SK-N-SH (cell line): Measurements from ENCODE around the gene SPAG9. TPM values are rescaled to one million over a fixed set of nuclear protein-coding genes. Genes with fewer than 3 reads are reported as not detected.
A peak's percentile ranks its signal among the peaks of the same experiment; 100 is the strongest.
"Not testable (repeated sequence)": the region's sequence is repeated elsewhere in the genome, so short reads cannot be mapped to it uniquely, and the experiment has no call there.

ENCODE experiments used
- CTCF ChIA-PET: fragments of 300-600, 350-600 bp; formaldehyde crosslinking; extraction: SDS; loops from one replicate; lab custom pipeline; 2021; lab: Yijun Ruan, JAX
- POLR2A ChIA-PET: fragments of 350-600 bp; sonication (Branson Sonifier 250); formaldehyde crosslinking; extraction: SDS; loops from one replicate; lab custom pipeline; 2020; ENCODE audit warnings: antibody characterized with exemption, inconsistent platforms; lab: Yijun Ruan, JAX
- DNase-seq: peaks from one replicate; pipeline ENCODE4 v3.0.0; 2012
- H2AFZ ChIP-seq: fragments of 200-600 bp; sonication (generic); 2 replicates; pipeline ENCODE4 v1.8.1; 2016; ENCODE audit warnings: antibody characterized with exemption, mild to moderate bottlenecking, low read depth
- H3F3A ChIP-seq: fragments of 200-600 bp; sonication (generic); replicated peaks from 2 replicates; pipeline ENCODE3; 2016; ENCODE audit warnings: antibody characterized with exemption, mild to moderate bottlenecking; ENCODE audit not compliant: insufficient read depth
- H3K27ac ChIP-seq, 2 experiments: fragments of 200-500 bp in 1 of 2; fragments of 200-600 bp in 1 of 2; sonication (Bioruptor generic) in 1 of 2; sonication (generic), shearing (Covaris generic) in 1 of 2; 2 replicates each; pipeline versions ENCODE4 v1.5.1 to v1.6.1; 2014 to 2016; ENCODE audit warnings: low read depth in 2 of 2, inconsistent platforms in 1 of 2, low read length in 1 of 2, mild to moderate bottlenecking in 1 of 2, mixed read lengths in 1 of 2
- H3K27me3 ChIP-seq: fragments of 200-600 bp; sonication (generic), shearing (Covaris generic); 2 replicates; pipeline ENCODE4 v1.6.1; 2016; ENCODE audit warnings: mixed run types; ENCODE audit not compliant: insufficient read depth
- H3K36me3 ChIP-seq, 2 experiments: fragments of 200-500 bp in 1 of 2; fragments of 200-600 bp in 1 of 2; sonication (Bioruptor generic) in 1 of 2; sonication (generic) in 1 of 2; replicated peaks in 1 of 2; 2 replicates each; pipeline versions ENCODE3 to v1.5.1; 2014 to 2016; ENCODE audit warnings: low read length in 1 of 2, mild to moderate bottlenecking in 1 of 2; ENCODE audit not compliant: insufficient read depth in 2 of 2, control insufficient read depth in 1 of 2
- H3K4me1 ChIP-seq, 2 experiments: fragments of 200-500 bp in 1 of 2; fragments of 200-600 bp in 1 of 2; sonication (Bioruptor generic) in 1 of 2; sonication (generic), shearing (Covaris generic) in 1 of 2; 2 replicates each; pipeline versions ENCODE4 v1.5.1 to v1.6.1; 2014 to 2016; ENCODE audit warnings: low read depth in 1 of 2, low read length in 1 of 2, mixed run types in 1 of 2; ENCODE audit not compliant: insufficient read depth in 2 of 2, control insufficient read depth in 1 of 2
- H3K4me2 ChIP-seq: fragments of 200-600 bp; sonication (generic), shearing (Covaris generic); 2 replicates; pipeline ENCODE4 v1.6.1; 2017; ENCODE audit warnings: mixed run types
- H3K4me3 ChIP-seq, 2 experiments: fragments of 200-500 bp in 1 of 2; fragments of 200-600 bp in 1 of 2; sonication (Bioruptor generic) in 1 of 2; sonication (generic), shearing (Covaris generic) in 1 of 2; 2 replicates each; pipeline versions ENCODE4 v1.5.1 to v1.8.1; 2014 to 2016; ENCODE audit warnings: low read depth in 2 of 2, inconsistent platforms in 1 of 2, low read length in 1 of 2, mild to moderate bottlenecking in 1 of 2, mixed read lengths in 1 of 2, moderate library complexity in 1 of 2
- H3K79me2 ChIP-seq: fragments of 200-600 bp; sonication (generic); 2 replicates; pipeline ENCODE4 v1.8.1; 2017; ENCODE audit warnings: mild to moderate bottlenecking; ENCODE audit not compliant: insufficient read depth
- H3K9ac ChIP-seq: fragments of 200-600 bp; sonication (generic); 2 replicates; pipeline ENCODE4 v1.6.1; 2017; ENCODE audit warnings: mixed run types
- H3K9me2 ChIP-seq: fragments of 200-600 bp; sonication (generic); 2 replicates; pipeline ENCODE4 v1.6.1; 2017; ENCODE audit warnings: mixed run types
- H3K9me3 ChIP-seq: fragments of 200-600 bp; sonication (generic); 2 replicates; pipeline ENCODE4 v1.6.1; 2017; ENCODE audit warnings: mixed run types, mild to moderate bottlenecking, moderate library complexity
- H4K20me1 ChIP-seq: fragments of 200-600 bp; sonication (generic); 2 replicates; pipeline ENCODE4 v1.6.1; 2017; ENCODE audit warnings: mild to moderate bottlenecking, mixed run types; ENCODE audit not compliant: insufficient read depth
- CHD2 ChIP-seq: fragments of 150-350 bp; IDR thresholded peaks from 2 replicates; pipeline ENCODE4 v1.6.1; 2018; ENCODE audit warnings: low read length; ENCODE audit not compliant: partially characterized antibody
- EP300 ChIP-seq, 2 experiments: IDR thresholded peaks; 2 replicates each; pipeline versions ENCODE4 v1.4.0 to v1.6.1; 2012; ENCODE audit warnings: borderline replicate concordance in 1 of 2, low read depth in 1 of 2, low read length in 1 of 2
- GABPA ChIP-seq: IDR thresholded peaks from 2 replicates; pipeline ENCODE4 v1.4.0; 2012; ENCODE audit warnings: low read depth, mild to moderate bottlenecking
- JUND ChIP-seq: IDR thresholded peaks from 2 replicates; pipeline ENCODE4 v1.4.0; 2012
- NRF1 ChIP-seq: IDR thresholded peaks from 2 replicates; pipeline ENCODE4 v1.6.1; 2012; ENCODE audit warnings: low read depth, mild to moderate bottlenecking, low read length
- RAD21 ChIP-seq: IDR thresholded peaks from 2 replicates; pipeline ENCODE4 v1.6.1; 2012; ENCODE audit warnings: mild to moderate bottlenecking, low read length
- RCOR1 ChIP-seq: fragments of 150-350 bp; IDR thresholded peaks from 2 replicates; pipeline ENCODE4 v1.6.1; 2017; ENCODE audit warnings: antibody characterized with exemption, low read length
- RXRA ChIP-seq: IDR thresholded peaks from 2 replicates; pipeline ENCODE4 v1.4.0; 2012; ENCODE audit warnings: low read depth, mild to moderate bottlenecking, borderline replicate concordance
- TCF12 ChIP-seq: IDR thresholded peaks from 2 replicates; pipeline ENCODE4 v1.4.0; 2012
- USF2 ChIP-seq: fragments of 150-350 bp; IDR thresholded peaks from 2 replicates; pipeline ENCODE4 v1.6.1; 2017; ENCODE audit warnings: antibody characterized with exemption, low read length, low read depth, borderline replicate concordance
- YY1 ChIP-seq: IDR thresholded peaks from 2 replicates; pipeline ENCODE4 v1.4.0; 2012; ENCODE audit warnings: low read depth, mild to moderate bottlenecking
- WGBS: methylation state at CpG from one replicate; pipeline ENCODE4 v1.1.6; 2017; ENCODE audit warnings: low lambda C conversion rate; 5-methylcytosine and 5-hydroxymethylcytosine counted together
- polyA plus RNA-seq, 3 experiments: library from polyadenylated mRNA; depleted of rRNA; stranded (reverse); fragments of >200 nt; gene quantifications; 2 replicates each; pipeline ENCODE4 v1.2.3, GENCODE V29; 2012
- TF ChIP-seq, protein P1 (sequence below): IDR thresholded peaks from 2 replicates; pipeline ENCODE4 v1.4.0; 2012; ENCODE audit warnings: low read depth, borderline replicate concordance
- TF ChIP-seq, protein P2 (sequence below): IDR thresholded peaks from 2 replicates; pipeline ENCODE4 v1.4.0; 2012; ENCODE audit warnings: low read depth, borderline replicate concordance
- TF ChIP-seq, protein P3 (sequence below): IDR thresholded peaks from 2 replicates; pipeline ENCODE4 v1.4.0; 2012; ENCODE audit warnings: low read depth

Gene SPAG9
- polyA plus RNA-seq, 1 of the 3 experiments (the other 2 are of a cell fraction), result 32.1 TPM

- peak; percentile 78 for DNase-seq
- H3K4me2 ChIP-seq, result peak overlapping the region; percentile 70; the same call in 1 of the 2 replicates
- H4K20me1 ChIP-seq, result no peaks in the 10 kb centered on the region
- H3K27me3 ChIP-seq, result no peaks in the 10 kb centered on the region
- peak overlapping the region; percentile 25 to 85; a peak in 3 of 4 replicates for H3K27ac ChIP-seq
- POLR2A ChIA-PET, result interaction anchor here (1.0 to 15.4 kb wide), 5 partner anchors 9 to 80 kb away, joined by 3 to 609 read pairs (median 15); partner anchors contain the start of gene TOB1
- peak overlapping the region; percentile 55; the same call in 1 of the 2 replicates for H3K9ac ChIP-seq
- H3F3A ChIP-seq, result no peaks in the 10 kb centered on the region
- H3K9me2 ChIP-seq, result no peaks in the 10 kb centered on the region
- H3K9me3 ChIP-seq, result no peaks in the 10 kb centered on the region
- no peaks in the 10 kb centered on the region for H3K79me2 ChIP-seq
- H2AFZ ChIP-seq, result peak overlapping the region; percentile 66
- WGBS, result 55% methylated on average over 8 of the region's 8 CpGs
- no peaks in the 10 kb centered on the region for H3K36me3 ChIP-seq
- CTCF ChIA-PET, result interaction anchor here (0.9 to 16.9 kb wide), 5 partner anchors 12 to 210 kb away, joined by 3 to 820 read pairs (median 4); partner anchors contain the start of genes NME1 and TOB1
- H3K4me3 ChIP-seq, result no peak overlapping the region
- peak; percentile 16; the same call in 1 of the 2 replicates for TF ChIP-seq TCF12
- TF ChIP-seq EP300 (IDR thresholded peaks at IDR 0.05; ENCODE audit: borderline replicate concordance in 1 of 2, low read depth in 1 of 2, low read length in 1 of 2), result peak in 1 of 2 experiments; percentile 54; a peak in 2 of 4 replicates
- TF ChIP-seq RAD21, result peak; percentile 36
- TF ChIP-seq, protein P1, sequence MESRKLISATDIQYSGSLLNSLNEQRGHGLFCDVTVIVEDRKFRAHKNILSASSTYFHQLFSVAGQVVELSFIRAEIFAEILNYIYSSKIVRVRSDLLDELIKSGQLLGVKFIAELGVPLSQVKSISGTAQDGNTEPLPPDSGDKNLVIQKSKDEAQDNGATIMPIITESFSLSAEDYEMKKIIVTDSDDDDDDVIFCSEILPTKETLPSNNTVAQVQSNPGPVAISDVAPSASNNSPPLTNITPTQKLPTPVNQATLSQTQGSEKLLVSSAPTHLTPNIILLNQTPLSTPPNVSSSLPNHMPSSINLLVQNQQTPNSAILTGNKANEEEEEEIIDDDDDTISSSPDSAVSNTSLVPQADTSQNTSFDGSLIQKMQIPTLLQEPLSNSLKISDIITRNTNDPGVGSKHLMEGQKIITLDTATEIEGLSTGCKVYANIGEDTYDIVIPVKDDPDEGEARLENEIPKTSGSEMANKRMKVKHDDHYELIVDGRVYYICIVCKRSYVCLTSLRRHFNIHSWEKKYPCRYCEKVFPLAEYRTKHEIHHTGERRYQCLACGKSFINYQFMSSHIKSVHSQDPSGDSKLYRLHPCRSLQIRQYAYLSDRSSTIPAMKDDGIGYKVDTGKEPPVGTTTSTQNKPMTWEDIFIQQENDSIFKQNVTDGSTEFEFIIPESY, result no peak
- no peak for TF ChIP-seq YY1
- TF ChIP-seq RCOR1, result peak; percentile 58; the same call in 1 of the 2 replicates
- no peak for TF ChIP-seq GABPA
- TF ChIP-seq JUND, result no peak
- no peak for TF ChIP-seq USF2
- TF ChIP-seq, protein P2, sequence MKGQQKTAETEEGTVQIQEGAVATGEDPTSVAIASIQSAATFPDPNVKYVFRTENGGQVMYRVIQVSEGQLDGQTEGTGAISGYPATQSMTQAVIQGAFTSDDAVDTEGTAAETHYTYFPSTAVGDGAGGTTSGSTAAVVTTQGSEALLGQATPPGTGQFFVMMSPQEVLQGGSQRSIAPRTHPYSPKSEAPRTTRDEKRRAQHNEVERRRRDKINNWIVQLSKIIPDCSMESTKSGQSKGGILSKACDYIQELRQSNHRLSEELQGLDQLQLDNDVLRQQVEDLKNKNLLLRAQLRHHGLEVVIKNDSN, result no peak
- no peak for TF ChIP-seq RXRA
- TF ChIP-seq CHD2, result no peak
- TF ChIP-seq NRF1, result no peak
- TF ChIP-seq, protein P3, sequence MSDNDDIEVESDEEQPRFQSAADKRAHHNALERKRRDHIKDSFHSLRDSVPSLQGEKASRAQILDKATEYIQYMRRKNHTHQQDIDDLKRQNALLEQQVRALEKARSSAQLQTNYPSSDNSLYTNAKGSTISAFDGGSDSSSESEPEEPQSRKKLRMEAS, result no peak
- peaks cover 7 to 48% of the 10 kb centered on the region in 2 experiments; a peak in 3 of 4 replicates for H3K4me1 ChIP-seq
Measured at GRCh38 chr17:50943575-50943933, 177.1 kb downstream of the SPAG9 start.

DNA sequence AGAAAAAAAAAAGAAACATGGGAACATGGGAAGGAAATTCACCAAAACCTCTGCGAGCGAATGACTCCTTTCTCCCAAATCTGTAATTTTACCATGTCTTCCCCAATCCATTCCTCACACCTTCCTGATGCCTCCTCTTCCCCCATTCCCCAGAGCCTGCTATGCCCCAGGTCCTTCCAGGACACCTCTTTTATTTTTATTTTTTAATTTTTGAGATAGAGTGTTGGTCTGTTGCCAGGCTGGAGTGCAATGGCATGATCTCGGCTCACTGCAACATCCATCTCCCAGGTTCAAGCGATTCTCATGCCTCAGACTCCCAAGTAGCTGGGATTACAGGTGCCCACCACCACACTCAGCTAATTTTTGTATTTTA is 179.0 kb downstream of the SPAG9 start:
- ChIA-PET POLR2A (interaction anchor here (1.9 to 3.0 kb wide), 2 partner anchors 11 to 76 kb away, joined by 8 to 14 read pairs; partner anchors contain the start of gene TOB1), CTCF (interaction anchor here (1.4 to 1.9 kb wide), 3 partner anchors 8 to 78 kb away, joined by 3 to 6 read pairs (median 5); no protein-coding TSS in a partner anchor)
- not testable (repeated sequence) for H3K4me3 ChIP-seq, H4K20me1 ChIP-seq, H3K79me2 ChIP-seq, H3K27ac ChIP-seq, H3K9me3 ChIP-seq, H3K27me3 ChIP-seq, H3K4me2 ChIP-seq, H3F3A ChIP-seq, H3K9me2 ChIP-seq, H3K36me3 ChIP-seq, DNase-seq, H3K9ac ChIP-seq, H2AFZ ChIP-seq
- peaks cover 0 to 29% of the 10 kb centered on the region in 2 experiments; a peak in 1 of 4 replicates for H3K4me1 ChIP-seq
- 96% methylated on average over 4 of the region's 4 CpGs for WGBS
